ENCODE results near the gene MTTP. TPM values are rescaled to one million over a fixed set of nuclear protein-coding genes. Genes with fewer than 3 reads are reported as not detected.

Gene MTTP
- total RNA-seq, 1 experiment from 2014 or later: 0.77 TPM

DNA sequence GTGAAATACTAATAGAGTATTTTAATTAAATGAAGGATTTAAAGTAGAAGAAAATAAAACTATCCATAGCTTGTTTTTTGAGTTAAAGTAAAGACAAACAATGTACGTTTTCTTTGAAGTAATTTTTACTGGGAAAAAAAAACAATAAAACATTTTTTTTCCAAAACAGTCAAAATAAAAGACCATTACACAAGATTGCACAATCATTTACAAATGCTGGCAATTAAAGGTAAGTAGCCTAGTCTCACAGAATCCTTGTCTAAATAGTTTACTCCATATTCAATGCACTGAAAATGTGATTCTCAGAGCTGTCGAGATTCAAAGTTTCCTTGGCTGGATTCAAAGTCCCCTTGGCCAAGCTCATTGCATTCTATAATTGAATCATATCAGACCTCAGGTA lies 61.8 kb downstream of the MTTP start:
- ChIA-PET CTCF (no interaction called here), POLR2A (no interaction called here)
- no peaks in the 10 kb centered on the region for H3K9me3 Mint-ChIP-seq (ENCODE audit: unreplicated experiment)
- Histone ChIP-seq H3K4me1 (no peaks in the 10 kb centered on the region), H3K36me3 (ENCODE audit: control insufficient read depth, insufficient read depth, low read length) (no peaks in the 10 kb centered on the region), H3K4me3 (ENCODE audit: low read depth, low read length) (no peak overlapping the region), H3K9me3 (no peaks in the 10 kb centered on the region), H3K27me3 (replicated peaks; ENCODE audit: control insufficient read depth, insufficient read depth, low read length) (no peaks in the 10 kb centered on the region)
- TF ChIP-seq, protein P1, sequence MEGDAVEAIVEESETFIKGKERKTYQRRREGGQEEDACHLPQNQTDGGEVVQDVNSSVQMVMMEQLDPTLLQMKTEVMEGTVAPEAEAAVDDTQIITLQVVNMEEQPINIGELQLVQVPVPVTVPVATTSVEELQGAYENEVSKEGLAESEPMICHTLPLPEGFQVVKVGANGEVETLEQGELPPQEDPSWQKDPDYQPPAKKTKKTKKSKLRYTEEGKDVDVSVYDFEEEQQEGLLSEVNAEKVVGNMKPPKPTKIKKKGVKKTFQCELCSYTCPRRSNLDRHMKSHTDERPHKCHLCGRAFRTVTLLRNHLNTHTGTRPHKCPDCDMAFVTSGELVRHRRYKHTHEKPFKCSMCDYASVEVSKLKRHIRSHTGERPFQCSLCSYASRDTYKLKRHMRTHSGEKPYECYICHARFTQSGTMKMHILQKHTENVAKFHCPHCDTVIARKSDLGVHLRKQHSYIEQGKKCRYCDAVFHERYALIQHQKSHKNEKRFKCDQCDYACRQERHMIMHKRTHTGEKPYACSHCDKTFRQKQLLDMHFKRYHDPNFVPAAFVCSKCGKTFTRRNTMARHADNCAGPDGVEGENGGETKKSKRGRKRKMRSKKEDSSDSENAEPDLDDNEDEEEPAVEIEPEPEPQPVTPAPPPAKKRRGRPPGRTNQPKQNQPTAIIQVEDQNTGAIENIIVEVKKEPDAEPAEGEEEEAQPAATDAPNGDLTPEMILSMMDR (IDR thresholded peaks at IDR 0.05; ENCODE audit: insufficient read depth in 1 of 2, low read depth in 1 of 2, low read length in 1 of 2, severe bottlenecking in 1 of 2, unreplicated experiment in 1 of 2): no peak
- BruUV-seq (replicated peaks): no TSS peak
- no peaks in the 10 kb centered on the region for H3K4me1 Mint-ChIP-seq (ENCODE audit: low read depth, unreplicated experiment)
- H3K27me3 Mint-ChIP-seq (ENCODE audit: insufficient read depth, unreplicated experiment): no peaks in the 10 kb centered on the region
- no peak overlapping the region for H3K27ac Mint-ChIP-seq (ENCODE audit: unreplicated experiment)
- no peak overlapping the region for H3K4me3 Mint-ChIP-seq (ENCODE audit: unreplicated experiment)
- DNase-seq: no peak
- intact Hi-C loops (cut with micrococcal nuclease; ENCODE audit: unreplicated experiment): no loop called here
- H3K36me3 Mint-ChIP-seq (ENCODE audit: insufficient read depth, unreplicated experiment): no peaks in the 10 kb centered on the region

DNA sequence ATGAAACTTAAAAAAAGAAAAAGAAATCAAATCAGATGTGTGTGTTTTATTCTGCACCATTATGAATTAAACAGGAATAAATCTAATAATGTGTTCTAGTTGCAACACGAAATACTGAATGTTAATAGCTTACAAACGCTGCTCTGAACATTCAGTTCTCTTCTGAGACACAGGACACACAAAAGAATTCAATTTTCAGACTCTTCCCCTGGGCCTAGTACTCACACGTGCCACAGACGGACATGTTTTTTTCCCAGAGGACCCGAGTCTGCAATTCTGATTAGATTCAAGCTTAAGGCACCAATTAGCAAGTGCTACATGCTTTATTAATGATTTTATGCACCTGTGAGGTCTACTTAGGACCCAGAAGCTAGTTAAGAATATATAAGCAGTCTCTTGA lies 62.5 kb downstream of the MTTP start:
- Histone ChIP-seq H3K4me3 (ENCODE audit: low read depth, low read length) (no peak overlapping the region), H3K27me3 (replicated peaks; ENCODE audit: control insufficient read depth, insufficient read depth, low read length) (no peaks in the 10 kb centered on the region), H3K4me1 (no peaks in the 10 kb centered on the region), H3K9me3 (no peaks in the 10 kb centered on the region), H3K36me3 (ENCODE audit: control insufficient read depth, insufficient read depth, low read length) (no peaks in the 10 kb centered on the region)
- H3K36me3 Mint-ChIP-seq (ENCODE audit: insufficient read depth, unreplicated experiment): no peaks in the 10 kb centered on the region
- no peaks in the 10 kb centered on the region for H3K4me1 Mint-ChIP-seq (ENCODE audit: low read depth, unreplicated experiment)
- no peak overlapping the region for H3K27ac Mint-ChIP-seq (ENCODE audit: unreplicated experiment)
- H3K27me3 Mint-ChIP-seq (ENCODE audit: insufficient read depth, unreplicated experiment): no peaks in the 10 kb centered on the region
- no TSS peak for BruUV-seq (replicated peaks)
- H3K9me3 Mint-ChIP-seq (ENCODE audit: unreplicated experiment): no peaks in the 10 kb centered on the region
- ChIA-PET CTCF (no interaction called here), POLR2A (no interaction called here)
- TF ChIP-seq, protein P1 (IDR thresholded peaks at IDR 0.05; ENCODE audit: insufficient read depth in 1 of 2, low read depth in 1 of 2, low read length in 1 of 2, severe bottlenecking in 1 of 2, unreplicated experiment in 1 of 2): no peak
- no peak overlapping the region for H3K4me3 Mint-ChIP-seq (ENCODE audit: unreplicated experiment)
- intact Hi-C loops (cut with micrococcal nuclease; ENCODE audit: unreplicated experiment): no loop called here
- no peak for DNase-seq

GRCh38 chr4:99640676-99641075 lies 66.1 kb downstream of the MTTP start:
- Mint-ChIP-seq H3K4me3 (ENCODE audit: unreplicated experiment) (no peak overlapping the region), H3K36me3 (ENCODE audit: insufficient read depth, unreplicated experiment) (no peaks in the 10 kb centered on the region), H3K27me3 (ENCODE audit: insufficient read depth, unreplicated experiment) (no peaks in the 10 kb centered on the region), H3K9me3 (ENCODE audit: unreplicated experiment) (no peaks in the 10 kb centered on the region), H3K27ac (ENCODE audit: unreplicated experiment) (no peak overlapping the region), H3K4me1 (ENCODE audit: low read depth, unreplicated experiment) (no peaks in the 10 kb centered on the region)
- H3K4me3 ChIP-seq (ENCODE audit: low read depth, low read length): no peak overlapping the region
- ChIA-PET POLR2A (no interaction called here), CTCF (no interaction called here)
- no peaks in the 10 kb centered on the region for H3K36me3 ChIP-seq (ENCODE audit: control insufficient read depth, insufficient read depth, low read length)
- TF ChIP-seq, protein P1 (IDR thresholded peaks at IDR 0.05; ENCODE audit: insufficient read depth in 1 of 2, low read depth in 1 of 2, low read length in 1 of 2, severe bottlenecking in 1 of 2, unreplicated experiment in 1 of 2): no peak
- H3K4me1 ChIP-seq: no peaks in the 10 kb centered on the region
- no peaks in the 10 kb centered on the region; the same call in 1 of the 2 replicates for H3K27me3 ChIP-seq (replicated peaks; ENCODE audit: control insufficient read depth, insufficient read depth, low read length)
- DNase-seq: no peak
- H3K9me3 ChIP-seq: no peaks in the 10 kb centered on the region
- no TSS peak for BruUV-seq (replicated peaks)
- intact Hi-C loops (cut with micrococcal nuclease; ENCODE audit: unreplicated experiment): no loop called here

Data from Caco-2 (cell line).